ENCODE measurements around the gene SH3RF3.
A peak's percentile ranks its signal among the peaks of the same experiment; 100 is the strongest.

Gene SH3RF3

GRCh38 chr2:109510136-109511028 lies 381.4 kb downstream of the SH3RF3 start:
- DNase-seq, result peak; percentile 77

GRCh38 chr2:109511168-109511567 lies 382.2 kb downstream of the SH3RF3 start:
- no peak for DNase-seq

- DNase-seq, result no peak
These were observed 383.1 kb downstream of the SH3RF3 start for GRCh38 chr2:109512076-109512475.

GRCh38 chr2:109513230-109513629 lies 384.2 kb downstream of the SH3RF3 start:
- DNase-seq, result no peak

GRCh38 chr2:109513749-109514588 lies 385.0 kb downstream of the SH3RF3 start:
- peak; percentile 89 for DNase-seq

GRCh38 chr2:109514857-109515256 lies 385.9 kb downstream of the SH3RF3 start:
- DNase-seq, result no peak

- peak; percentile 34 for DNase-seq
These were observed 387.6 kb downstream of the SH3RF3 start for GRCh38 chr2:109516445-109517117.

GRCh38 chr2:109517118-109517889 lies 388.3 kb downstream of the SH3RF3 start:
- no peak for DNase-seq

- no peak for DNase-seq
These were observed 390.5 kb downstream of the SH3RF3 start for GRCh38 chr2:109519513-109519912.

- DNase-seq, result no peak
These were observed 392.4 kb downstream of the SH3RF3 start for GRCh38 chr2:109521233-109522062.

- DNase-seq, result no peak
These were observed 393.0 kb downstream of the SH3RF3 start for GRCh38 chr2:109522063-109522374.

GRCh38 chr2:109523121-109523520 lies 394.1 kb downstream of the SH3RF3 start:
- no peak for DNase-seq

GRCh38 chr2:109523536-109524361 lies 394.7 kb downstream of the SH3RF3 start:
- no peak for DNase-seq

GRCh38 chr2:109525836-109526235 lies 396.8 kb downstream of the SH3RF3 start:
- DNase-seq, result no peak

GRCh38 chr2:109526442-109526970 lies 397.5 kb downstream of the SH3RF3 start:
- DNase-seq, result no peak

GRCh38 chr2:109527079-109527478 lies 398.1 kb downstream of the SH3RF3 start:
- no peak for DNase-seq

GRCh38 chr2:109527846-109528705 lies 399.1 kb downstream of the SH3RF3 start:
- DNase-seq, result no peak

GRCh38 chr2:109528811-109529501 lies 400.0 kb downstream of the SH3RF3 start:
- DNase-seq, result no peak

Measured in fibroblast of skin of scalp (primary cell).